ENCODE results near the gene TRAF3.

GRCh38 chr14:102826161-102826560, 48.9 kb downstream of the TRAF3 start:
- TF ChIP-seq EZH2 (IDR thresholded peaks at IDR 0.05; ENCODE audit: insufficient read depth, low read length) (no peak), CTCF (IDR thresholded peaks at IDR 0.05; ENCODE audit: insufficient read depth, low read depth, low read length) (no peak)

All from astrocyte (in vitro differentiated cells and primary cell).